ENCODE data around the gene PPP2R2B. TPM values are rescaled to one million over a fixed set of nuclear protein-coding genes. Genes with fewer than 3 reads are reported as not detected.

The PPP2R2B gene
- total RNA-seq, 1 donor from 2014 or later, result 1.2 TPM

DNA sequence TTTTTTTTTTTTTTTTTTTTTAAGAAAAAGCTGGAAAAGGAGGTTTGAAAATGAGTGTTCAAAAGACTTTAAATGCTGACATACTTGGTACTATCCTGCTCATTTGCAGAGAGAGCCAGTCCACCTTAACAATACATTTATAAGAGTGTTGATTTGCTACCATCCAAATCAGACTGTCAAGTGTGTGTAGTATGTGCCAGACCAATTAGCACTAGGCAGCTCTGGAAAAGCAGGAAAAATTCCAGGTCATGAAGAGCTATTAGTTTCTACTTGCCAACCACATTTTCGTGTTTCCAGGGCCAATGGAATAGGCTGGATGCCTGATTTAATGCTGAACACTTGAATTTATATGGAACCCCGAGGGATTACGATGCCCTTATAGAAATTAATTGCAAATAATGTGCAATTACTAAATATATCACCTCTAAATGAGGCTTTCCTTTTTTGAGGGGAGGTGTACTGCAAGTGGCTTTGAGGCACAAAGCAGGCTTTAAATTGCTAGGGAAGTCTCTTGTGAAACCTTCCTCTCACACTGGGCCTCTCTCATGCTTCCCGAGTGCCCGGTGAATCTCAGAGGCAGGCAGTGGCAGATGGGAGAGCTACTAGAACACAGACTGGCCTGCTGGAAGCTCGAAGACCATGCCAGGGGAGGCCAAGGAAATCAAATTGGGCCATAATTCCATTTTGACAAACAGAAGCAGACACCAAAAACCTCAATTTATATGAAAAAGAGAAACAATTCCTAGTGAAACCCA lies 178.7 kb downstream of the PPP2R2B start:
- no peaks in the 10 kb centered on the region for H3K9me3 ChIP-seq

GRCh38 chr5:146699138-146699537 lies 179.4 kb downstream of the PPP2R2B start:
- H3K27me3 ChIP-seq, result no peaks in the 10 kb centered on the region
- no peaks in the 10 kb centered on the region for H3K9me3 ChIP-seq
- no peak overlapping the region for H3K4me3 ChIP-seq
- ATAC-seq (no peak), DNase-seq (no peak)
- no peaks in the 10 kb centered on the region for H3K36me3 ChIP-seq
- no peak overlapping the region for H3K27ac ChIP-seq
- TF ChIP-seq, protein P1, sequence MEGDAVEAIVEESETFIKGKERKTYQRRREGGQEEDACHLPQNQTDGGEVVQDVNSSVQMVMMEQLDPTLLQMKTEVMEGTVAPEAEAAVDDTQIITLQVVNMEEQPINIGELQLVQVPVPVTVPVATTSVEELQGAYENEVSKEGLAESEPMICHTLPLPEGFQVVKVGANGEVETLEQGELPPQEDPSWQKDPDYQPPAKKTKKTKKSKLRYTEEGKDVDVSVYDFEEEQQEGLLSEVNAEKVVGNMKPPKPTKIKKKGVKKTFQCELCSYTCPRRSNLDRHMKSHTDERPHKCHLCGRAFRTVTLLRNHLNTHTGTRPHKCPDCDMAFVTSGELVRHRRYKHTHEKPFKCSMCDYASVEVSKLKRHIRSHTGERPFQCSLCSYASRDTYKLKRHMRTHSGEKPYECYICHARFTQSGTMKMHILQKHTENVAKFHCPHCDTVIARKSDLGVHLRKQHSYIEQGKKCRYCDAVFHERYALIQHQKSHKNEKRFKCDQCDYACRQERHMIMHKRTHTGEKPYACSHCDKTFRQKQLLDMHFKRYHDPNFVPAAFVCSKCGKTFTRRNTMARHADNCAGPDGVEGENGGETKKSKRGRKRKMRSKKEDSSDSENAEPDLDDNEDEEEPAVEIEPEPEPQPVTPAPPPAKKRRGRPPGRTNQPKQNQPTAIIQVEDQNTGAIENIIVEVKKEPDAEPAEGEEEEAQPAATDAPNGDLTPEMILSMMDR (IDR thresholded peaks at IDR 0.05), result no peak
- no peaks in the 10 kb centered on the region for H3K4me1 ChIP-seq
- intact Hi-C loops (cut with DNase I), result no loop called here

More for the DNA sequence above, 178.7 kb downstream of the PPP2R2B start:
- no peaks in the 10 kb centered on the region for H3K36me3 ChIP-seq
- intact Hi-C loops (cut with DNase I), result no loop called here
- H3K4me1 ChIP-seq, result no peaks in the 10 kb centered on the region
- no peak overlapping the region for H3K27ac ChIP-seq
- TF ChIP-seq, protein P1 (IDR thresholded peaks at IDR 0.05), result no peak
- H3K4me3 ChIP-seq, result no peak overlapping the region
- ATAC-seq, result no peak
- no peaks in the 10 kb centered on the region for H3K27me3 ChIP-seq
- no peak for DNase-seq

DNA sequence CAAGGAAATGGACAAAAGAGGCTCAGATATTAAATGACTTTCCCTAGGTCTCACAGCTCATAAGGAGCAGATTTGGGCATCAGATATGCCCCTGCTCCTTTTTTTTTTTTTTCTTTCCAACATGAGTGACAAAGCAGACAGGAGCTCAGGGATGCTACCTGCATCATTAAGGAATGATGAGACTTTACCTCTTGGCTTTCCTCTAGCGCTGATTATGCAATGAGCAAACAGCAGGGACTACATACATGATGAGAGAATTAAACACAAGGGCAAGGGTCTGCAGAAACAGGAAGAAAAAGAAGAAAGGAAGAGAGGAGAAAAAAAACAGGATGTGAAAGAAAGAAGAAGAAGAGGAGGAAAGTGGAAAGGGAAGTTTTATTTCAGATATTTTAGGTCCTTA lies 179.9 kb downstream of the PPP2R2B start:
- Histone ChIP-seq H3K4me3 (no peak overlapping the region), H3K27me3 (no peaks in the 10 kb centered on the region), H3K4me1 (no peaks in the 10 kb centered on the region), H3K36me3 (no peaks in the 10 kb centered on the region), H3K27ac (no peak overlapping the region), H3K9me3 (no peaks in the 10 kb centered on the region)
- no peak for ATAC-seq
- intact Hi-C loops (cut with DNase I), result no loop called here
- DNase-seq, result no peak
- TF ChIP-seq, protein P1 (IDR thresholded peaks at IDR 0.05), result no peak

- ATAC-seq (no peak), DNase-seq (no peak)
- no peaks in the 10 kb centered on the region for H3K9me3 ChIP-seq
- H3K27ac ChIP-seq, result no peak overlapping the region
- H3K27me3 ChIP-seq, result no peaks in the 10 kb centered on the region
- TF ChIP-seq, protein P1 (IDR thresholded peaks at IDR 0.05), result no peak
- H3K4me1 ChIP-seq, result no peaks in the 10 kb centered on the region
- H3K4me3 ChIP-seq, result no peak overlapping the region
- intact Hi-C loops (cut with DNase I), result no loop called here
- H3K36me3 ChIP-seq, result no peaks in the 10 kb centered on the region
These were observed 181.3 kb downstream of the PPP2R2B start for GRCh38 chr5:146697211-146697610.

DNA sequence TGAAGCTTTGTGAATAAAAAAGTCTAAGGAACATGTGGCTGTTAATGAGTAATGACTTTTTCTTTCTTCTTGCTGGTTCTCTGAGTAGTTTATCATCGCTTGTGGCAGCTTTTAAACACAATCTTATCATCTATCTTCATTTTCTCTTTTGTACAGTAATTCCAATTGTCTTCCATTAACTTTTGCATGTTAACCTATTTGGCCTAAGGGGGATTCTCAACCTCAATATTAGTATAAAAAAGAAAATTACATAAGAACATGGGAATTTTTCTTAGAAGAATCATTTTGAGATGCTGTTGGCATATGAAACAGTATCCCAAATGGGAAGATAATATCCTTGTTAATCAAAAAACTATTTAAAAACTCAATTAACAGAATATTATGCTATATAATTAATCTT lies 182.9 kb downstream of the PPP2R2B start:
- H3K27me3 ChIP-seq, result no peaks in the 10 kb centered on the region
- intact Hi-C loops (cut with DNase I), result no loop called here
- no peak overlapping the region for H3K4me3 ChIP-seq
- H3K9me3 ChIP-seq, result no peaks in the 10 kb centered on the region
- no peaks in the 10 kb centered on the region for H3K36me3 ChIP-seq
- no peaks in the 10 kb centered on the region for H3K4me1 ChIP-seq
- DNase-seq (no peak), ATAC-seq (no peak)
- TF ChIP-seq, protein P1 (IDR thresholded peaks at IDR 0.05), result no peak
- H3K27ac ChIP-seq, result no peak overlapping the region

All from upper lobe of right lung (tissue), 1 donor.